Measurements from ENCODE around the gene CREG2.
A peak's percentile ranks its signal among the peaks of the same experiment; 100 is the strongest.
"Not testable (repeated sequence)": the region's sequence is repeated elsewhere in the genome, so short reads cannot be mapped to it uniquely, and the experiment has no call there.

Gene CREG2

GRCh38 chr2:101344137-101344536 is 43.2 kb downstream of the CREG2 start:
- DNase-seq (ENCODE audit: low spot score): no peak

- DNase-seq (ENCODE audit: low spot score): no peak
Observed at GRCh38 chr2:101342625-101343008, 44.7 kb downstream of the CREG2 start.

- peak; percentile 68 for DNase-seq (ENCODE audit: low spot score)
Observed at GRCh38 chr2:101341901-101342624, 45.2 kb downstream of the CREG2 start.

- DNase-seq (ENCODE audit: low spot score): no peak
Observed at GRCh38 chr2:101341421-101341820, 45.9 kb downstream of the CREG2 start.

DNA sequence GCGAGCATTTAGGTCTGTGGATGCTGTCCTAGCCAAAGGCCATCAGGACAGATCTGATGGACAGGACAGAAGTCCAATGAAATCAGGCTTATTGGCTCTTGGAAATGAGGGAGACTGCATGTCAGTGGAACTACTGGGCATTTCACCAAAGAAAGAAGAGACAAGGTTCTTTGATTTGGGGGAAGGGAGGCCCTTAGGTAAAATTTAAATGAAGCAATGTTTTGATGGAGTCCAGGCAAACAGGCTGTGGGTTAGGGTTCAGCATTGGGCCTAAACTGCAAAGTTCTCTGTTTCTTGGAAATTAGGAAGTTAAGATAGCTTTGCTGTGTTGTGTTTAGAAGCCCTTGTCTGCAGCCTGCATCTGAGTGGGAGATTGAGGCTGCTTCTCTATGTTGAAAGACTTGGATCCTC is 47.2 kb downstream of the CREG2 start:
- DNase-seq (ENCODE audit: low spot score): no peak

DNA sequence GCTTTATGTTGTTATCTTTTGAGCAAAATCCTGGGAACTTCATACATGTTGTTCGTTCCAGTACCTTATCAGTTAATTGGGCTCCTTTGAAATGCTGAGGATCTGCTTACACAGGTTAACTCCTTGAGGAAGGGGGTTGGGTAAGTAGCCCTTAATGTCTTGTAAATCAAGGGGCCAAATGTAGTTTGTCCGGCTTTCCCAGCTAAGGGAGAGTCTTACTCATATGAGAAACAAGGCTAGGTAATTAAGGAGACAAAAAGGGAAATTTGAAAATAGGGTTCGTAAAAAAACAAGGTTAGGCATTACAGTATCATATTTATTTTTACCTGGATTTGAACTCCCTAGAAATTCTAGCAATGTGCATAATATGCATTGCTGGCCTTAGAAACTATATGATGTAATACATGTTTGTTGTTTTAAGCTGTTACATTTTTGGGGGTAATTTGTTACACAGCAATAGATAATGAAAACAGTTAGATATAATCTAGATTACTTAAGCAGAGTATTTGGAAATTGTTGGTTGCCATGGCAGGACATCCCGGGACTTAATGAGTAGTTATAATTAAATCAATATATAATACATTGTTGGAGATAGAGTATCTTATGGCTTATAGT is 47.9 kb downstream of the CREG2 start:
- no peak for DNase-seq (ENCODE audit: low spot score)

DNA sequence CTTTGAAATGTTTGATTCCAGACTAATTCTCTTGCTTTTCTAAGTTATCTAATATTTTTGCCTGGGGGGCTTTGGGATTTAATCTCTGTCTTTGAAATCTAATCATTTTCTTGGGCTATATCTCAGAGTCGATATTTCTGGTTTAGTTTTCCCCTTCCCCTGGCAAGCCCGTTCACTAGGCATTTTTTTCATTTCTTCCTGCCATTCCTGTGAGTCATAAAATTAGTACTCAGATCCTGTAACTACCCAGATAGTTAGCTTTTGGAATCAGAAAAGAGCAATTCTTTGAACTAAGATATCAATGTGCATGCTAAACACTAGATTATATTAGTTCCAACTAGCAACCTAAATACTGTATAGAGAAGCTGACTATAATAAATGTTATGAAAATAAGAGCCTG is 49.4 kb downstream of the CREG2 start:
- no peak for DNase-seq (ENCODE audit: low spot score)

- no peak for DNase-seq (ENCODE audit: low spot score)
Observed at GRCh38 chr2:101332885-101333766, 54.2 kb downstream of the CREG2 start.

DNA sequence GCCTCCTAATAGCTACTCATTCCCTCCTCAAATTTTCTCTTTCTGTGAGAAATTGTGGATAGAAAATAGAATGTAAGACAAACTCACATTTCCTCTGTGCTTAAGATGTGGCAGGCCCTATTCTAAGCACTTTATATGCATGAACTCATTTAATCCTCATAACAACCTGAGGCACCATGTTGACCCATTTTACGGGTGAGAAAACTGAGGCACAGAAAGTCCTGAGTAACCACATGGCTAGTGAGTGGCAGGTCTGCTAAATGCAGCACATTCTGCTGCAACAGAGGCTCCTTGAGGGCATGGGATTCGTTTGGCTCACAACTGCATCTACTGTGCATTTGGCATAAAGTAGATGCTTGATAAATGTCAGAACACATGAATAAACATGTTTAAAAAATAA is 56.1 kb downstream of the CREG2 start:
- DNase-seq (ENCODE audit: low spot score): no peak

DNA sequence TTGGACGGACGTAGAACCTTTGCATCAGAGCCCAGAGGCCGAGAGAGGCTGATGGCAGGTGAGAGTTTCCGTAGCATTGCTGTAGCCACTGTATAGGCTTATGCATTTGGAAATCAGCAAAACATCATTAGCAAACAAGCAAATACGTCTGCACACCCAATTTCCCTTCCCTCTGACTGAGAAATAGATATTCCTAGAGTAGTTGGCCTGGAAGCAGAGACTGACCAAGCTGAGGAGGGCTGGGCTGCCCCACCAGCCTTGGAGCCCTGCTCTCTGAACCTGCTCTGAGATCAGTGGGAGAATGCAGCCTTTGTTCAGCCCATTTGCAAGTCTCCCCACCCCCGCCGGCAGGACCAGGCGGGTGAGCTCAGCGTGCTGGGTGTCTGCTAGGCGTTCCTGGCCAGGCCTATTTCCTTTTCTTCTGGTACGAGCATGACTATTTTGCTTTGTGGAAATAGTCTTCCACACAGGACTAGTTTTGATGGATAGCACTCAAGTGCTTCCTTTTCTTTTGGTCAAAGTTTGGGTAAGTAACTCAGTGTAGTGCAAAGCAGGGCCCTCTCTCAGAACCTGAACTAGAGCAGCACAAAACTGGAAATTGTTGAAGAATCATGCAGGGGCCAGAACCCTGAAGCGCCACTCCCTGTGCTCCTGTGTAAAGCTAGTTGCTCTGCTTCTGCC is 56.9 kb downstream of the CREG2 start:
- DNase-seq (ENCODE audit: low spot score): peak; percentile 50

DNA sequence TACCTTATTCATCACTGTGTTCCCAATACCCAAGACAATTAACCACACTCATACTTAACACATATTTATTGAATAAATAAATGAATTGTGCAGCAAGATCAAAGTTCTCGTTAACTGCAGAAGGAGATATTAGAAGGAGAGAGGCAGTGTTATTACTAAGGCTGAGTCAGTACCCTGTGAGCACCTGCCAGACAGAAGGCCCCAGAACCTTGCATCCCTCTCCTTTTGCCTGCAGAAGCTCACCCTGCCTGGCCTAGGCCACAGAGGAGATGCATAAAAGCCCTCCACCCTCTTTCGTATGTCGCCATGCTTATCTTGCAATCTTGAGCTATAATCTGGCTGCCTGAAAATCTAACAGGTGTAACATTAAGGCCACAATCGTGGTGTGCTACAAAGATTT is 58.3 kb downstream of the CREG2 start:
- DNase-seq (ENCODE audit: low spot score): no peak

GRCh38 chr2:101328474-101329007 is 58.8 kb downstream of the CREG2 start:
- no peak for DNase-seq (ENCODE audit: low spot score)

DNA sequence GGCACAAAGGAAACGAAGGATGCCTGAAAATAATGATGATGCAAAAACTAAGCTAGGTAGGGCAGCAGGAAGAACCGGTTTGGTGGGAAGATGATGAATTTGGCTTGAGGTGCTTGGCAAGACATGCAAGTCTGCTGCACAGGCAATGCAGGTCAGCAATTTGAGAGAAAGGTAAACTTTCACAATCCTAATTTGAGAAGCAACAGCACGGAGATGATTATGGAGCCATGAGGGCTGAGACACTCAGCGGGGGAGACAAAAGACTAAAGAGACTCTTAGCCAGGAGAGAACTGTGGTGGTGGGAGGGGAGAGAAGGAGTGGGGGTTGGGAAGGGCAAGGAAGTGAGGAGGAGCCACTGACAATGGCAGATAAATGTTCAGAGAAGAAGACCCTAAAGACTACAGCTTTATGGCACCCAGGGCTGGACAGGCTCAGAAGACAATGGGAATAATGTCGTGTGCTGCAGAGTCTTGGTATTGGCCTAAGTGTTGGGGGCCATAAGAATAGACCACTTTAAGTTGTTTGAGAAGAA is 59.4 kb downstream of the CREG2 start:
- no peak for DNase-seq (ENCODE audit: low spot score)

DNA sequence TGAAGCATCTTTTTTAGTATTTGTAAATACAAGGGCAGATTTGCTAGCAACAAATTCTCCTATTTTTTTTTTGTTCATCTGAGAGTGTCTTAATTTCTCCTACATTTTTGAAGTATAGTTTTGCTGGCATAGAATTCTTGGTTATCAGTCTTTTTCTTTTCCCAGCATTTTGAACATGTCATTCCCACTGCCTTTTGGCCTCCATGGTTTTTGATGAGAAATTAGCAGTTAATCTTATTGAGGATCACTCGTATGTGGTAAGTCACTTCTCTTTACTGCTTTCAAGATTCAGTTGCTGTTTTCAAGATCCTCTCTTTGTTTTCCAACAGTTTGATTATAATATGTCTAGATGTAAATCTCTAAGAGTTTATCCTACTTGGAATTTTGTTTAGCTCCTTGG is 61.9 kb downstream of the CREG2 start:
- DNase-seq (ENCODE audit: low spot score): no peak

DNA sequence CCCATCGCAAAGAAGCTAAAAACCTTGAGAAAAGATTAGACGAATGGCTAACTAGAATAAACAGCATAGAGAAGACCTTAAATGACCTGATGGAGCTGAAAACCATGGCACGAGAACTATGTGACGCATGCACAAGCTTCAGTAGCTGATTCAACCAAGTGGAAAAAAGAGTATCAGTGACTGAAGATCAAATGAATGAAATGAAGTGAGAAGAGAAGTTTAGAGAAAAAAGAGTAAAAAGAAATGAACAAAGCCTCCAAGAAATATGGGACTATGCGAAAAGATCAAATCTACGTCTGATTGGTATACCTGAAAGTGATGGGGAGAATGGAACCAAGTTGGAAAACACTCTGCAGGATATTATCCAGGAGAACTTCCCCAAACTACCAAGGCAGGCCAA is 70.7 kb downstream of the CREG2 start:
- DNase-seq (ENCODE audit: low spot score): not testable (repeated sequence)

DNA sequence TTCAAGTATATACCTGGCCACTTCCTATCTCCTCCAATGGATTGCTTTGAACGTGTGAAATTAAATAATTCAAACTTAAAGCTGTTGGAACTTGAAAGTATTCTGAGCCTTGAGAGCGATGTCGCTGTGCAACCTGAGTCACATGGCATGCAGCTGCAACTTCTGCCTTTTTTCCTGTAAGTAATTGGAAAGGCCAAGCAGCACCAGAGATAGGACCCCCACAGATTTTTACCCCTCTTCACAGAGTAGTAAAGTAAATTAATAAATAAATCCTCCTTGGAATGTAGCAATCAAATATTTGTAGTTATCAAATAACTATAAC is 75.6 kb downstream of the CREG2 start:
- DNase-seq (ENCODE audit: low spot score): no peak

GRCh38 chr2:101310834-101311695 is 76.2 kb downstream of the CREG2 start:
- DNase-seq (ENCODE audit: low spot score): no peak

- no peak for DNase-seq (ENCODE audit: low spot score)
Observed at GRCh38 chr2:101310090-101310833, 77.0 kb downstream of the CREG2 start.

DNA sequence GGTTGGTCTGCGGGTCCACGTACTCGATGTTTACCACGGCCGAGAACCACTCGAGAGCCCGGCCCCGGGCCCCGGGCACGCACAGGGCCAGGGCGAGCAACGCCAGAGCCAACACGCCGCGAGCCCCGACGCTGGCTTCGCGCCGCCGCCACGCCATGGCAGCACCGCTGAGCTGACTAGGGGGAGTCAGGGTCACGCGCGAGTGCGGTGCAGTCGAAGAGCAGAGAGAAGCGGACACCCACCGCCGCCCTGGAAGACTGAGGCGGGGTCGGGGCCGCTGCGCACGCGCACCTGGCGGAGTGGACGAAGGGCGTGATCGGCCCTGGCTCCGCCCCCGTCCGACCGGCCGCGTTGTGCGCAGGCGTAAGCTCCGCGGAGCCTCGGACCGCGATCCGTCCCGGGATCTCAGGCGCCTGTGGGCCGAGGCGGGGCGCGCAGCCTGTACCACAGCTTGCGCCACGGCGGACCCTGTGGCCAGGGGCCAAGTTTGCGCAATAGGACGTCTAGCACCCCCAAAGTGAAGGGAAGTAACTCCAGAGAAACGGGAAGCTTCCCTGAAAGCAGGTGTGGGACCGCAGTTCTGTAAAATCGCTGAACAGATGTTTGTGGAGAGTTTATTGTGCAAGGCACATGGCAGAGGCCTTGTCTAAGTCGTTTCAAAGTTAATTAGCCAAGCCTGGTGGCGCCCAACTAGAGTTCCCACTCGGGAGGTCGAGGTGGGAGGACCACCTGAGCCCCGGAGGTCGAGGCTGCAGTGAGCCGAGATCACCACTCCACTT is 78.7 kb downstream of the CREG2 start, which contains the start of gene RNF149:
RNF149 (minus strand) TSS at position 270 of the 779 bp plus-strand sequence; CDS start at position 157, 113 bp downstream.
- DNase-seq (ENCODE audit: low spot score): peak; percentile 84

Measured in SW480 (cell line).